ENCODE measurements around the gene TTYH1. TPM values are rescaled to one million over a fixed set of nuclear protein-coding genes. Genes with fewer than 3 reads are reported as not detected.
"Not testable (repeated sequence)": the region's sequence is repeated elsewhere in the genome, so short reads cannot be mapped to it uniquely, and the experiment has no call there.

The TTYH1 gene
- total RNA-seq, 2 experiments from 2014 or later, result not detected

DNA sequence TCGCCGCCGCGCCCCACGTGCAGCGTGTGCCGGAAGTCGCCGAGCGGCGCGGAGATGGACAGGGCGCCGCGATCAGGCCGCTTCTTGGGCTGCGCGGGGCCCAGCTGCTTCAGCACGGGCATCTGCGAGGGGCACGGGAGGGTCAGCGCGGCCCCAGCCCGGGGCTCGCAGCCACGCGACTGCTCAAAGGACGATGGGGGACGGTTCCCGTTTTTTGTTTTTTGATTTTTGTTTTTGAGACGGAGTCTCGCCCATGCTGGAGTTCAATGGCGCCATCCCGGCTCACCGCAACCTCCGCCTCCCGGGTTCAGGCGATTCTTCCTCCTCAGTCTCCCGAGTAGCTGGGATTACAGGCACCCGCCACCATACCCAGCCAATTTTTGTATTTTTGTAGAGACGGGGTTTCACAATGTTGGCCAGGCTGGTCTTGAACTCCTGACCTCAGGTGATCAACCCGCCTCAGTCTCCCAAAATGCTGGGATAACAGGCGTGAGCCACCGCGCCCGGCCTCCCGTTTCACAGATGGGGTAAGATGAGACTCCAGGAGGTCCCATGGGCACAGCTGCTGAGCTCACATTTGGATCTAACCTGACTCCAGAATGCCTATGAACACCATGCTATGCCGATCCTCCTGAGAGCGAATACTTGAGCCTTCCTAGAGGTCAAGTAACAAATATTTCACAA is 50.3 kb downstream of the TTYH1 start:
- H3K4me3 ChIP-seq (ENCODE audit: low read length), result no peak overlapping the region
- Mint-ChIP-seq H3K36me3 (ENCODE audit: low read depth) (peaks cover 24% of the 10 kb centered on the region), H3K4me1 (ENCODE audit: low read depth) (peaks cover 24% of the 10 kb centered on the region), H3K9me3 (peaks cover 2% of the 10 kb centered on the region), H3K4me3 (peak overlapping the region; percentile 71), H3K27me3 (peaks cover 29% of the 10 kb centered on the region), H3K27ac (no peak overlapping the region)
- DNase-seq (peak in 1 of 14 experiments; percentile 53), ATAC-seq (ENCODE audit: poor library complexity) (no peak)
- intact Hi-C loops (cut with DNase I, micrococcal nuclease), result loop anchor here (10.0 kb wide), 2 partner anchors 261 to 601 kb away; partner anchors contain the start of genes MYADM (in 2 of the 2) and RPS9 (in 1 of the 2)
- ChIA-PET CTCF (no interaction called here), POLR2A (interaction anchor here (1.0 to 2.1 kb wide), 2 partner anchors 17 to 27 kb away, joined by 3 to 10 read pairs; partner anchors contain the start of gene LENG8)
- peaks cover 33% of the 10 kb centered on the region for H3K4me1 ChIP-seq (ENCODE audit: insufficient read depth, low read length)
- H3K36me3 ChIP-seq (ENCODE audit: insufficient read depth, low read length), result peaks cover 16% of the 10 kb centered on the region
- H3K27me3 ChIP-seq (ENCODE audit: control insufficient read depth in 1 of 2, insufficient read depth in 2 of 2, low read length in 2 of 2), result peaks cover 5 to 19% of the 10 kb centered on the region in 2 experiments
- H3K9me3 ChIP-seq (ENCODE audit: control insufficient read depth in 1 of 2, insufficient read depth in 1 of 2, low read length in 2 of 2), result peaks cover 0 to 12% of the 10 kb centered on the region in 2 experiments
- no peak overlapping the region for H3K27ac ChIP-seq (ENCODE audit: low read depth in 1 of 2, low read length in 2 of 2)
- TF ChIP-seq, protein P1, sequence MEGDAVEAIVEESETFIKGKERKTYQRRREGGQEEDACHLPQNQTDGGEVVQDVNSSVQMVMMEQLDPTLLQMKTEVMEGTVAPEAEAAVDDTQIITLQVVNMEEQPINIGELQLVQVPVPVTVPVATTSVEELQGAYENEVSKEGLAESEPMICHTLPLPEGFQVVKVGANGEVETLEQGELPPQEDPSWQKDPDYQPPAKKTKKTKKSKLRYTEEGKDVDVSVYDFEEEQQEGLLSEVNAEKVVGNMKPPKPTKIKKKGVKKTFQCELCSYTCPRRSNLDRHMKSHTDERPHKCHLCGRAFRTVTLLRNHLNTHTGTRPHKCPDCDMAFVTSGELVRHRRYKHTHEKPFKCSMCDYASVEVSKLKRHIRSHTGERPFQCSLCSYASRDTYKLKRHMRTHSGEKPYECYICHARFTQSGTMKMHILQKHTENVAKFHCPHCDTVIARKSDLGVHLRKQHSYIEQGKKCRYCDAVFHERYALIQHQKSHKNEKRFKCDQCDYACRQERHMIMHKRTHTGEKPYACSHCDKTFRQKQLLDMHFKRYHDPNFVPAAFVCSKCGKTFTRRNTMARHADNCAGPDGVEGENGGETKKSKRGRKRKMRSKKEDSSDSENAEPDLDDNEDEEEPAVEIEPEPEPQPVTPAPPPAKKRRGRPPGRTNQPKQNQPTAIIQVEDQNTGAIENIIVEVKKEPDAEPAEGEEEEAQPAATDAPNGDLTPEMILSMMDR (IDR thresholded peaks at IDR 0.05), result no peak

DNA sequence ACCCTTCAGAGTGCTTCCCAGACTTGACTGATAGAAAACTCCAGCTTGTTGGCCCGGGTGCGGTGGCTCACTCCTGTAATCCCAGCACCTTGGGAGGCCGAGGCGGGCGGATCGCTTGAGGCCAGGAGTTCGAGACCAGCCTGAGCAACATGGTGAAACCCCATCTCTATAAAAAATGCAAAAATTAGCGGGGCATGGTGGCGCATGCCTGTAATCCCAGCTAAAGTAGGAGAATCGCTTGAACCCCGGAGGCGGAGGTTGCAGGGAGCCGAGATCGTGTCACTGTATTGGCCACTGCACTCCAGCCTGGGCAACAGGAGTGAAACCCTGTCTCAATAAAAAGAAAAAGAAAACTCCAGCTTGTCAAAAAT is 50.8 kb downstream of the TTYH1 start:
- peaks cover 33% of the 10 kb centered on the region for H3K27me3 Mint-ChIP-seq
- Histone ChIP-seq H3K36me3 (ENCODE audit: insufficient read depth, low read length) (peaks cover 12% of the 10 kb centered on the region), H3K9me3 (ENCODE audit: control insufficient read depth in 1 of 2, insufficient read depth in 1 of 2, low read length in 2 of 2) (peaks cover 0 to 15% of the 10 kb centered on the region in 2 experiments), H3K27me3 (ENCODE audit: control insufficient read depth in 1 of 2, insufficient read depth in 2 of 2, low read length in 2 of 2) (peaks cover 10 to 25% of the 10 kb centered on the region in 2 experiments), H3K4me1 (ENCODE audit: insufficient read depth, low read length) (peaks cover 39% of the 10 kb centered on the region)
- ATAC-seq (ENCODE audit: poor library complexity); H3K9me3 Mint-ChIP-seq; H3K4me3 ChIP-seq (ENCODE audit: low read length); DNase-seq; CTCF ChIA-PET; H3K27ac ChIP-seq (ENCODE audit: low read depth in 1 of 2, low read length in 2 of 2): not testable (repeated sequence)
- peak overlapping the region; percentile 56 for H3K27ac Mint-ChIP-seq
- POLR2A ChIA-PET, result interaction anchor here (2.1 kb wide), 1 partner anchor 17 kb away, joined by 10 read pairs; the partner anchor contains the start of gene LENG8
- H3K4me1 Mint-ChIP-seq (ENCODE audit: low read depth), result peaks cover 24% of the 10 kb centered on the region
- peaks cover 19% of the 10 kb centered on the region for H3K36me3 Mint-ChIP-seq (ENCODE audit: low read depth)
- H3K4me3 Mint-ChIP-seq, result peak overlapping the region; percentile 85
- intact Hi-C loops (cut with DNase I, micrococcal nuclease), result loop anchor here (10.0 kb wide), 2 partner anchors 261 to 601 kb away; partner anchors contain the start of genes MYADM (in 2 of the 2) and RPS9 (in 1 of the 2)

DNA sequence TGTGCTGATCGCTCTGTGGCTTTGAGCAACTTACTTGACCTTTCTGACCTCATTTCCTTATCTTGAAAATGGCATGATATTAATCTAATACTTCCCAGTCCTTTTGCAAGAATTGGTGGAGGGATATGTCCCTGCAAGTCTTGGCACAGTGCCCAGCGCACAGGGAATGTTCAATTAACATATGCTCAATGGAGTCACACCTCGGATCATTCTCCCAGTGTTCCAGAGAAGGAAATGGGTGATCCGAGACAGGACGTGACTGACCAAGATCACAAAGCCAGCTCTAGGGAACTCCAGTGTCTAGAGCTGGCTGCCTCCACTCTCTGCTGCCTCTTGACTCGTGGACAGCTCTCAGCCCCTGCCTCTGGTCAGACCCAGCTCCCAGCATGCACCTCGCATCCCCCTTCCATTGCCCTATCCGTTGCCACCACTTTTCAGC is 54.3 kb downstream of the TTYH1 start:
- H3K27ac ChIP-seq (ENCODE audit: low read depth in 1 of 2, low read length in 2 of 2), result no peak overlapping the region
- Mint-ChIP-seq H3K27ac (no peak overlapping the region), H3K36me3 (ENCODE audit: low read depth) (no peaks in the 10 kb centered on the region), H3K4me1 (ENCODE audit: low read depth) (peaks cover 9% of the 10 kb centered on the region), H3K27me3 (peaks cover 50% of the 10 kb centered on the region), H3K4me3 (no peak overlapping the region), H3K9me3 (peaks cover 2% of the 10 kb centered on the region)
- TF ChIP-seq, protein P1 (IDR thresholded peaks at IDR 0.05), result no peak
- peaks cover 23% of the 10 kb centered on the region for H3K4me1 ChIP-seq (ENCODE audit: insufficient read depth, low read length)
- intact Hi-C loops (cut with DNase I, micrococcal nuclease), result loop anchor here (10.0 kb wide), 2 partner anchors 265 to 605 kb away; partner anchors contain the start of genes MYADM (in 2 of the 2) and RPS9 (in 1 of the 2)
- peaks cover 16 to 38% of the 10 kb centered on the region in 2 experiments for H3K27me3 ChIP-seq (ENCODE audit: control insufficient read depth in 1 of 2, insufficient read depth in 2 of 2, low read length in 2 of 2)
- POLR2A ChIA-PET, result no interaction called here
- no peaks in the 10 kb centered on the region for H3K36me3 ChIP-seq (ENCODE audit: insufficient read depth, low read length)
- no peak for ATAC-seq (ENCODE audit: poor library complexity)
- CTCF ChIA-PET, result interaction anchor here (0.6 kb wide), 1 partner anchor 12 kb away, joined by 3 read pairs; no protein-coding TSS in a partner anchor
- no peak for DNase-seq
- H3K9me3 ChIP-seq (ENCODE audit: control insufficient read depth in 1 of 2, insufficient read depth in 1 of 2, low read length in 2 of 2), result peaks cover 0 to 20% of the 10 kb centered on the region in 2 experiments
- H3K4me3 ChIP-seq (ENCODE audit: low read length), result no peak overlapping the region
